ENCODE data around the gene AKR1C2. TPM values are rescaled to one million over a fixed set of nuclear protein-coding genes. Genes with fewer than 3 reads are reported as not detected.
"Not testable (repeated sequence)": the region's sequence is repeated elsewhere in the genome, so short reads cannot be mapped to it uniquely, and the experiment has no call there.

Gene AKR1C2
- 10 to 100 TPM; 13.5 to 48.3 (median 17.7) TPM for total RNA-seq

DNA sequence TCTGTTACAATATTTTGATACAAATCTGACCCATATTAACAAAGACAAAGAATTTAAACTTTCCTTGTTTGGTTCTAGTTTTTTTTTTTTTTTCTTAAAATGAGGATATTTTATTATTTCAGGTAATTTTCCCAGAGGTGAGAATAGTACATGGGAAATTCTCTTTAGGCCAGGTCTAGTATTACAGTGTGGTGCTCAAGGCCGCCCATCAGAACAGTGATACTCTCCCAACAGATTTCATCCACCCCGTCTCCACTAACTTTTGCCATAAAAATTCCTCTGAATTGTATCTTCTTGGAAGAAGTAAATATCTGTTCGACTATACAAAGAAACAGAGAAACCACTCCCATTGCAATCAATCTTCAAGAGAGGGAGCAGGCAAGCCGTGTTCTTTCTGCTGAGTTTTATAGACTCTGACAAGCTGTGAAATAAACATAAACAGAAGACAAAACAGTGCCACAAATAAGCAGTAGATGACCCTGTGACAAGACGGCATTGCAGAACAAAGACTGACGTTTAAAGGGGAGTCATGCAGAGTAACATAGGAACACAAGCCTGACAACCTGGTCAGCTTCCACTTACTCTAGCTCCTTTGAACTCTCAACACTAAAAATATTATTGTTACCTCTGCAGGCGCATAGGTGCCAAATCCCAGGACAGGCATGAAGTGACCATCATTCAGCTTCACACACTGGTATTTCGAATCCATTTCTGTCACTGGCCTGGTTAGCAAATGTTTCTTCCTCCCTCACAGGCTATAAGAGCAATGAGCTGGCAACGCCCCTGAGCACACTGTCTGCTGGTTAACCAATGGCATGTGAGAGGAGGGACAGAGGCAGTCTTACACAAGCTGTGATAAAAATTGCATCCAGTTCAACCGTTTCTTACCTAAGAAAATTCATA lies at the start of gene AKR1C2:
Gene AKR1C2 (minus strand): TSS at position 731 of the 903 bp plus-strand sequence. CDS start 22 bp downstream, at position 709.
- not testable (repeated sequence) for H3K9me3 ChIP-seq, H3K36me3 ChIP-seq, H3K4me1 ChIP-seq, H3K27me3 ChIP-seq
- peak; percentile 98 for ATAC-seq
- 18% methylated on average over 3 of the region's 10 CpGs; no CpG with 5 or more reads in 1 of the 2 donors for WGBS, 2 donors (ENCODE audit: low coverage in 1 of 2)
- peak within 1 kb of the TSS in 1 of 4 donors; percentile 60 for H3K27ac ChIP-seq
- peak in 1 of 2 donors; percentile 8 for TF ChIP-seq POLR2A (IDR thresholded peaks at IDR 0.05)
- peak within 1 kb of the TSS; percentile 36 to 47 for H3K4me3 ChIP-seq

- not testable (repeated sequence) for H3K27ac ChIP-seq, H3K9me3 ChIP-seq, ATAC-seq, H3K36me3 ChIP-seq, H3K27me3 ChIP-seq, H3K4me1 ChIP-seq, H3K4me3 ChIP-seq
- WGBS, 2 donors (ENCODE audit: low coverage in 1 of 2) = 100% methylated on average over 1 of the region's 16 CpGs; no CpG with 5 or more reads in 1 of the 2 donors
These were observed 49.4 kb upstream of the AKR1C2 start for GRCh38 chr10:5052951-5053500.

DNA sequence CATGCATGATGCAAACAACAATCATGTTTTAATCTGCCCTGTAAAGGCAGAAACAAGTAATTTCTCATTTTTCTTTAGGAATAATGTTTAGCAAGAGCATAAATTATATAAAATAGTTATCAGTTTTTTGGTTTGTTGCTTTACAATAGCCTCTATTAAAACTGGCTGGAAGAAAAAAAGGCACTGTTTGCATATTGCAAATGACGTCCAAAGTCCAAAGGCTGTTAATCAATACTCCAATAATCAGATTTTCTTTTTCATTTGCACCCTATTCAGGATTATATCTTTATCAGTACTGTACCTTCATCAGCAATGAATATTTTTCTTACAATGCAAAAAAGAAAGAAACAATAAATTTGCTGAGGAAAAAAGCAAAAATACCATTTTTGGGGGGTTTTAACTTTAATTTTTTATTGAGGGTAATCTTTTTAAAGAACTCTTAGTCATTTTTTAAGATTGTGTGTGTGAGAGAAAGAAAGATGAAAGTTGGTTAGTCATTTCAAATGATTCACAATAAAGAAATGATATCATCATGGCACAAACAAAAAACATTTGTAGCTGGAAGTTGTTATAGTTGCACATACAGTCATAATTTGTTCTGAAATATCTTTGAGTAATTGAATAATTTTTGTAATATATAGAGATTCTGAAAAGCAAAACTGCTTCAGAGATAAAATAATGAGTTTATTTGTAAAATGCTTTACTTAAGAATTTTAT lies 44.4 kb upstream of the AKR1C2 start:
- WGBS, 2 donors (ENCODE audit: low coverage in 1 of 2) = 67 to 71% methylated on average over 1 of the region's 1 CpG
- H3K4me1 ChIP-seq = no peaks in the 10 kb centered on the region
- H3K36me3 ChIP-seq = no peaks in the 10 kb centered on the region
- ATAC-seq = no peak
- H3K27ac ChIP-seq = no peak overlapping the region
- H3K9me3 ChIP-seq = no peaks in the 10 kb centered on the region
- H3K27me3 ChIP-seq = no peaks in the 10 kb centered on the region
- TF ChIP-seq POLR2A (IDR thresholded peaks at IDR 0.05) = no peak
- no peak for TF ChIP-seq POLR2AphosphoS5 (IDR thresholded peaks at IDR 0.05)
- TF ChIP-seq EP300 (IDR thresholded peaks at IDR 0.05) = no peak
- TF ChIP-seq, protein P1, sequence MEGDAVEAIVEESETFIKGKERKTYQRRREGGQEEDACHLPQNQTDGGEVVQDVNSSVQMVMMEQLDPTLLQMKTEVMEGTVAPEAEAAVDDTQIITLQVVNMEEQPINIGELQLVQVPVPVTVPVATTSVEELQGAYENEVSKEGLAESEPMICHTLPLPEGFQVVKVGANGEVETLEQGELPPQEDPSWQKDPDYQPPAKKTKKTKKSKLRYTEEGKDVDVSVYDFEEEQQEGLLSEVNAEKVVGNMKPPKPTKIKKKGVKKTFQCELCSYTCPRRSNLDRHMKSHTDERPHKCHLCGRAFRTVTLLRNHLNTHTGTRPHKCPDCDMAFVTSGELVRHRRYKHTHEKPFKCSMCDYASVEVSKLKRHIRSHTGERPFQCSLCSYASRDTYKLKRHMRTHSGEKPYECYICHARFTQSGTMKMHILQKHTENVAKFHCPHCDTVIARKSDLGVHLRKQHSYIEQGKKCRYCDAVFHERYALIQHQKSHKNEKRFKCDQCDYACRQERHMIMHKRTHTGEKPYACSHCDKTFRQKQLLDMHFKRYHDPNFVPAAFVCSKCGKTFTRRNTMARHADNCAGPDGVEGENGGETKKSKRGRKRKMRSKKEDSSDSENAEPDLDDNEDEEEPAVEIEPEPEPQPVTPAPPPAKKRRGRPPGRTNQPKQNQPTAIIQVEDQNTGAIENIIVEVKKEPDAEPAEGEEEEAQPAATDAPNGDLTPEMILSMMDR (IDR thresholded peaks at IDR 0.05) = no peak
- H3K4me3 ChIP-seq = no peak overlapping the region

GRCh38 chr10:5047055-5047454 lies 43.4 kb upstream of the AKR1C2 start:
- not testable (repeated sequence) for H3K4me1 ChIP-seq, H3K4me3 ChIP-seq, ATAC-seq

DNA sequence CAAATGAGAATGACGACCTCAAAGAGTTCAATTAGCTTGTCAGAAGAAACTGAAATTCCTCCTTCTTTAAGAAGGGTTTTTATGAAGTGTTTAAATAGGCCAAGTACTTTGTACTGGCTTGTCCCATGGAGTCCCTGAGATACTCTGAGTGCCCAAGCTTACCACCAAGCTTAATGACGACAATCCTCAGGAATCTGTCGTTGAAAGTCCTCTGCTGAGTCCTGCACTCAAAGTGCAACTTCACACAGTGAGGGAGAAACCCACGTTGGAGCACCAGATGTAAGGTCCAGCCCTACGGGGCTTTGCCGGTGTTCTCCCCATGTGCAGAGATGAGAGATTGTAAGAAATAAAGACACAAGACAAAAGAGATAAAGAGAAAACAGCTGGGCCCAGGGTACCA lies 42.8 kb upstream of the AKR1C2 start:
- TF ChIP-seq POLR2A (IDR thresholded peaks at IDR 0.05) = no peak
- TF ChIP-seq EP300 (IDR thresholded peaks at IDR 0.05) = no peak
- TF ChIP-seq POLR2AphosphoS5 (IDR thresholded peaks at IDR 0.05) = no peak
- TF ChIP-seq, protein P1 (IDR thresholded peaks at IDR 0.05) = no peak
- ATAC-seq = no peak
- H3K27me3 ChIP-seq = no peaks in the 10 kb centered on the region
- no peaks in the 10 kb centered on the region for H3K36me3 ChIP-seq
- H3K4me1 ChIP-seq = peaks cover 0 to 3% (median 0%) of the 10 kb centered on the region in 3 donors
- no peak overlapping the region for H3K27ac ChIP-seq
- H3K4me3 ChIP-seq = no peak overlapping the region
- WGBS, 2 donors (ENCODE audit: low coverage in 1 of 2) = 97 to 100% methylated on average over 1 to 5 of the region's 6 CpGs
- H3K9me3 ChIP-seq = no peaks in the 10 kb centered on the region

More at GRCh38 chr10:5047055-5047454, 43.4 kb upstream of the AKR1C2 start:
- H3K27me3 ChIP-seq, H3K27ac ChIP-seq, H3K9me3 ChIP-seq, H3K36me3 ChIP-seq: not testable (repeated sequence)
- WGBS, 2 donors (ENCODE audit: low coverage in 1 of 2) = 81 to 96% methylated on average over 4 to 5 of the region's 5 CpGs

DNA sequence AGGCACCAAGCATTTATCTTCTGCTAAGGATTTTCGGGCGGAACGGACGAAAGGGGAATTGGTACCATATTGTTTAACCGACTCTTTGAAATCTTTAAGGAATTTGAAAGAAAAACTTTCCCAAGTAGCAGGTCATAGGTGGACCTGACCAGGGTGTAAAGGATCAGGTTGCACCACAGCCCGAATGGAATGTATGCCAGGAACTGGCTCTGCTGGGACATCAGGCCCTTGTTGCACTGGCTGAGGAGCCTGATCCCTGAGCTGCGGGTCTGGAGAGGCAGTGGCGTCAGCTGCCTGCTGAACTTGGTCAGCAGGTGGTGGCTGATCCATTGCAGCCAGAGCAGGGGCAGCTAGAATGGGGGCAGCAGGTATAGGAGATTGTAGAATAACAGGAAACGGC lies 41.4 kb upstream of the AKR1C2 start:
- no peaks in the 10 kb centered on the region for H3K27me3 ChIP-seq
- 79 to 92% methylated on average over 6 to 7 of the region's 9 CpGs for WGBS, 2 donors (ENCODE audit: low coverage in 1 of 2)
- no peaks in the 10 kb centered on the region for H3K9me3 ChIP-seq
- TF ChIP-seq POLR2A (IDR thresholded peaks at IDR 0.05) = no peak
- no peak for TF ChIP-seq EP300 (IDR thresholded peaks at IDR 0.05)
- TF ChIP-seq POLR2AphosphoS5 (IDR thresholded peaks at IDR 0.05) = no peak
- TF ChIP-seq, protein P1 (IDR thresholded peaks at IDR 0.05) = no peak
- no peak for ATAC-seq
- H3K27ac ChIP-seq = no peak overlapping the region
- no peaks in the 10 kb centered on the region for H3K36me3 ChIP-seq
- no peak overlapping the region for H3K4me3 ChIP-seq
- peaks cover 0 to 8% (median 0%) of the 10 kb centered on the region in 3 donors for H3K4me1 ChIP-seq
